Measurements from ENCODE around the gene NOL12. TPM values are rescaled to one million over a fixed set of nuclear protein-coding genes. Genes with fewer than 3 reads are reported as not detected.
"Not testable (repeated sequence)": the region's sequence is repeated elsewhere in the genome, so short reads cannot be mapped to it uniquely, and the experiment has no call there.

Gene NOL12
- total and polyA plus RNA-seq, 5 experiments from 2014 or later, result 35.0 to 48.6 (median 46.4) TPM

- POLR2A ChIA-PET, result interaction anchor here (9.8 to 66.7 kb wide), 2 partner anchors 17 to 58 kb away, joined by 71 to 2283 read pairs; partner anchors contain the start of genes GGA1, LGALS1, PDXP and SH3BP1
- Mint-ChIP-seq H3K9me3 (no peaks in the 10 kb centered on the region), H3K36me3 (peaks cover 0 to 68% (median 37%) of the 10 kb centered on the region in 3 donors), H3K27ac (no peak overlapping the region), H3K4me3 (no peak overlapping the region), H3K27me3 (no peaks in the 10 kb centered on the region), H3K4me1 (peaks cover 15 to 30% (median 27%) of the 10 kb centered on the region in 4 donors)
- no peak for ATAC-seq
- no peak for DNase-seq
Measured at GRCh38 chr22:37690901-37691504, 4.9 kb downstream of the NOL12 start.

GRCh38 chr22:37692627-37693285, 6.6 kb downstream of the NOL12 start:
- peak overlapping the region in 1 of 10 donors; percentile 32 for H3K27ac Mint-ChIP-seq

GRCh38 chr22:37694131-37694530, 8.0 kb downstream of the NOL12 start:
- H3K27me3 Mint-ChIP-seq, ATAC-seq, DNase-seq, H3K27ac Mint-ChIP-seq, H3K9me3 Mint-ChIP-seq, H3K4me3 Mint-ChIP-seq: not testable (repeated sequence)
- POLR2A ChIA-PET, result interaction anchor here (0.6 to 66.7 kb wide), 3 partner anchors 26 to 206 kb away, joined by 3 to 2283 read pairs (median 3); partner anchors contain the start of genes GGA1, PDXP and SH3BP1
- Mint-ChIP-seq H3K36me3 (peaks cover 0 to 56% (median 30%) of the 10 kb centered on the region in 3 donors), H3K4me1 (peaks cover 13 to 18% (median 15%) of the 10 kb centered on the region in 4 donors)

More at GRCh38 chr22:37692627-37693285, 6.6 kb downstream of the NOL12 start:
- H3K27me3 Mint-ChIP-seq, result no peaks in the 10 kb centered on the region
- H3K4me3 Mint-ChIP-seq, result no peak overlapping the region
- H3K9me3 Mint-ChIP-seq, result no peaks in the 10 kb centered on the region
- no peak for DNase-seq
- no peak for ATAC-seq
- H3K4me1 Mint-ChIP-seq, result peaks cover 18 to 25% (median 23%) of the 10 kb centered on the region in 4 donors
- H3K36me3 Mint-ChIP-seq, result peaks cover 0 to 66% (median 36%) of the 10 kb centered on the region in 3 donors
- POLR2A ChIA-PET, result interaction anchor here (66.7 kb wide), 1 partner anchor 59 kb away, joined by 2283 read pairs; the partner anchor contains the start of genes GGA1, PDXP and SH3BP1

DNA sequence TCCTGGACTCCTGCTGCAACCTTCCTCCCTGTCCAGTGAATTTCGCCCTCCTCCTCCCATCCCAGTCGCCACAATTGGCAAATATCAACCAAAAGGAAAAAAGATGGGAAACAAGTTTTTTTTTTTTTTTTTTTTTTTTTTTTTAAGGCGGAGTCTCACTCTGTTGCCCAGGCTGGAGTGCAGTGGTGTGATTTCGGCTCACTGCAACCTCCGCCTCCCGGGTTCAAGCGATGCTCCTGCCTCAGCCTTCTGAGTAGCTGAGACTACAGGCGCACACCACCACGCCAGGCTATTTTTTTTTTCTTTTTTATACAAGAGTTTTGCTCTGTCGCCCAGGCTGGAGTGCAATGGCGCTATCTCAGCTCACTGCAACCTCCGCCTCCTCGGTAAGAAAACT, 10.1 kb downstream of the NOL12 start:
- ATAC-seq, result peak in 1 of 2 donors; percentile 18
- POLR2A ChIA-PET, result interaction anchor here (1.1 to 66.7 kb wide), 3 partner anchors 10 to 63 kb away, joined by 4 to 2283 read pairs (median 6); partner anchors contain the start of genes GGA1, NOL12, PDXP and SH3BP1
- Mint-ChIP-seq H3K4me1 (peaks cover 12 to 18% (median 15%) of the 10 kb centered on the region in 4 donors), H3K36me3 (peaks cover 0 to 36% (median 19%) of the 10 kb centered on the region in 3 donors), H3K27ac (peak overlapping the region in 5 of 10 donors; percentile 41 to 91 (median 66)), H3K4me3 (peak overlapping the region in 9 of 10 donors; percentile 17 to 71 (median 49))
- not testable (repeated sequence) for DNase-seq, H3K27me3 Mint-ChIP-seq, H3K9me3 Mint-ChIP-seq

- peak within 1 kb of the TSS in 9 of 10 donors; percentile 17 to 71 (median 49) for H3K4me3 Mint-ChIP-seq
- peaks cover 0 to 30% (median 15%) of the 10 kb centered on the region in 3 donors for H3K36me3 Mint-ChIP-seq
- no peaks in the 10 kb centered on the region for H3K27me3 Mint-ChIP-seq
- H3K4me1 Mint-ChIP-seq, result peaks cover 12 to 20% (median 16%) of the 10 kb centered on the region in 4 donors
- ATAC-seq (peak; percentile 99 to 100), DNase-seq (peak; percentile 72 to 90 (median 82))
- POLR2A ChIA-PET, result interaction anchor here (1.1 to 66.7 kb wide), 3 partner anchors 11 to 63 kb away, joined by 4 to 2283 read pairs (median 6); partner anchors contain the start of genes GGA1, NOL12, PDXP and SH3BP1
- H3K27ac Mint-ChIP-seq, result peak within 1 kb of the TSS in 6 of 10 donors; percentile 11 to 91 (median 59)
- H3K9me3 Mint-ChIP-seq, result no peaks in the 10 kb centered on the region
Measured at GRCh38 chr22:37696657-37697537, 10.8 kb downstream of the NOL12 start, which contains the start of gene TRIOBP. TSS of gene TRIOBP (plus strand) at chr22:37697048. CDS start at chr22:37701366, 4,318 bp downstream.

GRCh38 chr22:37697538-37697835, 11.3 kb downstream of the NOL12 start:
- DNase-seq (no peak), ATAC-seq (no peak)
- Mint-ChIP-seq H3K27me3 (no peaks in the 10 kb centered on the region), H3K36me3 (peaks cover 0 to 24% (median 12%) of the 10 kb centered on the region in 3 donors), H3K4me1 (peaks cover 12 to 20% (median 16%) of the 10 kb centered on the region in 4 donors), H3K27ac (peak overlapping the region in 1 of 10 donors; percentile 11), H3K9me3 (no peaks in the 10 kb centered on the region), H3K4me3 (no peak overlapping the region)
- POLR2A ChIA-PET, result interaction anchor here (0.7 kb wide), 1 partner anchor 14 kb away, joined by 5 read pairs; no protein-coding TSS in a partner anchor

- DNase-seq (no peak), ATAC-seq (no peak)
- H3K27me3 Mint-ChIP-seq, result no peaks in the 10 kb centered on the region
- H3K36me3 Mint-ChIP-seq, result peaks cover 0 to 11% (median 2%) of the 10 kb centered on the region in 3 donors
- no peaks in the 10 kb centered on the region for H3K9me3 Mint-ChIP-seq
- no peak overlapping the region for H3K27ac Mint-ChIP-seq
- no peak overlapping the region for H3K4me3 Mint-ChIP-seq
- POLR2A ChIA-PET, result no interaction called here
- H3K4me1 Mint-ChIP-seq, result peaks cover 7 to 12% (median 10%) of the 10 kb centered on the region in 4 donors
Measured at GRCh38 chr22:37701141-37701786, 15.1 kb downstream of the NOL12 start.

DNA sequence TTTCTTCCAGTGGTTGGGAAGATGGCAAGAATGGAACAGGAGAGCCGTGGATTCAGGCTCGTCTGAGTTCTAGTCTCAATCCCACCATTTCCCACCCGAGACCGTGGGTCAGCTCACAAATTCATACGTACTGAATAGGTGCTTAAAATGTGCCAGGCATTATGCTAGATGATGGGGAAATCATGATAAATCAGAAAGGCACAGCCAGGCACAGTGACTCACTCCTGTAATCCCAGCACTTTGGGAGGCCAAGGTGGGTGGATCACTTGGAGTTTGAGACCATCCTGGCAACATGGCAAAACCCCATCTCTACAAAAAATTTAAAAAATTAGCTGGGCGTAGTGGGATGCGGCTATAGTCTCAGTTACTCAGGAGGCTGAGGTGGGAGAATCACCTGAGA, 17.8 kb downstream of the NOL12 start:
- POLR2A ChIA-PET, result interaction anchor here (0.7 kb wide), 1 partner anchor 847 kb away, joined by 3 read pairs; no protein-coding TSS in a partner anchor
- no peaks in the 10 kb centered on the region for H3K27me3 Mint-ChIP-seq
- H3K27ac Mint-ChIP-seq, result peak overlapping the region in 1 of 10 donors; percentile 50
- H3K9me3 Mint-ChIP-seq, result no peaks in the 10 kb centered on the region
- peaks cover 0 to 11% (median 2%) of the 10 kb centered on the region in 3 donors for H3K36me3 Mint-ChIP-seq
- H3K4me3 Mint-ChIP-seq, result no peak overlapping the region
- no peak for ATAC-seq
- peaks cover 0 to 6% (median 2%) of the 10 kb centered on the region in 4 donors for H3K4me1 Mint-ChIP-seq
- DNase-seq, result no peak

- DNase-seq (no peak), ATAC-seq (no peak)
- POLR2A ChIA-PET, result interaction anchor here (0.7 kb wide), 1 partner anchor 847 kb away, joined by 3 read pairs; no protein-coding TSS in a partner anchor
- H3K4me1 Mint-ChIP-seq, result peaks cover 0 to 6% (median 2%) of the 10 kb centered on the region in 4 donors
- no peaks in the 10 kb centered on the region for H3K27me3 Mint-ChIP-seq
- no peak overlapping the region for H3K4me3 Mint-ChIP-seq
- H3K36me3 Mint-ChIP-seq, result peaks cover 0 to 11% (median 2%) of the 10 kb centered on the region in 3 donors
- H3K27ac Mint-ChIP-seq, result peak overlapping the region in 1 of 10 donors; percentile 46
- H3K9me3 Mint-ChIP-seq, result no peaks in the 10 kb centered on the region
Measured at GRCh38 chr22:37704645-37705044, 18.5 kb downstream of the NOL12 start.

DNA sequence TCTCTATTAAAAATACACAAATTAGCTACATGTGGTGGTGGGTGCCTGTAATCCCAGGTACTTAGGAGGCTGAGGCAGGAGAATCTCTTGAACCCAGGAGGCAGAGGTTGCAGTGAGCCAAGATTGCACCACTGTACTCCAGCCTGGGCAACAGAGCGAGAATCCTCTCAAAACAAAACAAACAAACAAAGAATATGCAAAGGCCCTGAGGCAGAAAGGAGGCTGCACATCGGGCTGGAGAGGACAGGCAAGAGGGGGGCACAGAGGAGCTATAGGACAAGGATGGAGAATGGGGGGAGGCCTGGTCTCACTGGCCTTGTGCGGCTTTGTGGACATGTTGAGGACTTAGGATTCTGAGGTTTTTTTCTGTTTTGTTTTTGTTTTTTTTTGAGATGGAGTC, 19.1 kb downstream of the NOL12 start:
- DNase-seq (no peak), ATAC-seq (no peak)
- Mint-ChIP-seq H3K4me3 (no peak overlapping the region), H3K9me3 (no peaks in the 10 kb centered on the region), H3K36me3 (peaks cover 0 to 11% (median 2%) of the 10 kb centered on the region in 3 donors), H3K4me1 (peaks cover 0 to 6% (median 2%) of the 10 kb centered on the region in 4 donors), H3K27ac (no peak overlapping the region), H3K27me3 (no peaks in the 10 kb centered on the region)
- POLR2A ChIA-PET, result no interaction called here

DNA sequence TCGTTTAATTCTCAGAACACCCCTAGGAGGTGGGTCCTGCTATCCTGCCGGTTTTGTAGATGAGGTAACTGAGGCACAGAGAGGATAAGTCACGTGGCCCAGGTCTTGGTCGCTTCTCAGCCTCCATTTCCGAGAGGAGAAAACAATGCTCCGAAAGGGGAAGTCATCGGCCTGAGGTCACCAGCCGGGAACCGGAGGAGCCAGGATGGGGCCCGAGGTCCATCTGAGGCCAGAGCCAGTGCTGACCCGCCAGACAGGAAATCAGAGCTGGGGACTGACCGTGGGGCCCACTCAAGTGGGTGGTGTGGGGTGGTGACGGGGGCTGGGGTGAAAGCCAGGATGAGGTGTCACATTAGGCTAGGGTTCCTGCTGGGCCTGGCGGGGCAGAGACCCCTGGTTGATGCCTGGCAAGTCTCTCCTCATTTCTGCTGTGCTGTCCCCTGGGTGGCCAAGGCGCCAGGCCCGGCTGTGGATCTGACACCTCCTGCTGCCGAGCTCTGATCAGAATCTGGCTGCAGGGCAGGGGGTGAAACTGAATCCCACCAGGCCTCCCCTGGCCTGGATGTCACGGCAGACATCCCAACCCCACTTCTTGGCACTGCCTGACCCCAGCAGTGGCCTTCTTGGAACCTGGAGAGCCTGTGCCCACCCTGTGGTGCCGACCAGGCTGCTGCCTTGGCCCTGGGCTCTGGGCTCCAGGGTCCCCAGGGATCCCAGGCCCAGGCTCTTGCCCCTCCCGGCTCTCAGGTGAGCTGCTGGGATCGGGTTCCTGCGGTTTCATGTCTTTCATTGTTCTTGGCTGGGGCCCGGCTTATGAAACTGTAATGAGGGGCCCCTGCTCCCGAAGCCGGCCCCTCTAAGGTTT, 22.7 kb downstream of the NOL12 start:
- Mint-ChIP-seq H3K4me3 (no peak overlapping the region), H3K9me3 (no peaks in the 10 kb centered on the region), H3K36me3 (peaks cover 0 to 6% (median 2%) of the 10 kb centered on the region in 3 donors), H3K4me1 (peaks cover 0 to 3% (median 1%) of the 10 kb centered on the region in 4 donors), H3K27ac (peak overlapping the region in 1 of 10 donors; percentile 53), H3K27me3 (no peaks in the 10 kb centered on the region)
- ATAC-seq (no peak), DNase-seq (no peak)
- POLR2A ChIA-PET, result interaction anchor here (0.7 kb wide), 1 partner anchor 694 kb away, joined by 4 read pairs; no protein-coding TSS in a partner anchor
